ENCODE results near the gene SFXN5. TPM values are rescaled to one million over a fixed set of nuclear protein-coding genes. Genes with fewer than 3 reads are reported as not detected.
"Not testable (repeated sequence)": the region's sequence is repeated elsewhere in the genome, so short reads cannot be mapped to it uniquely, and the experiment has no call there.

SFXN5 gene
- total RNA-seq, 1 donor from 2014 or later: 5.1 TPM

DNA sequence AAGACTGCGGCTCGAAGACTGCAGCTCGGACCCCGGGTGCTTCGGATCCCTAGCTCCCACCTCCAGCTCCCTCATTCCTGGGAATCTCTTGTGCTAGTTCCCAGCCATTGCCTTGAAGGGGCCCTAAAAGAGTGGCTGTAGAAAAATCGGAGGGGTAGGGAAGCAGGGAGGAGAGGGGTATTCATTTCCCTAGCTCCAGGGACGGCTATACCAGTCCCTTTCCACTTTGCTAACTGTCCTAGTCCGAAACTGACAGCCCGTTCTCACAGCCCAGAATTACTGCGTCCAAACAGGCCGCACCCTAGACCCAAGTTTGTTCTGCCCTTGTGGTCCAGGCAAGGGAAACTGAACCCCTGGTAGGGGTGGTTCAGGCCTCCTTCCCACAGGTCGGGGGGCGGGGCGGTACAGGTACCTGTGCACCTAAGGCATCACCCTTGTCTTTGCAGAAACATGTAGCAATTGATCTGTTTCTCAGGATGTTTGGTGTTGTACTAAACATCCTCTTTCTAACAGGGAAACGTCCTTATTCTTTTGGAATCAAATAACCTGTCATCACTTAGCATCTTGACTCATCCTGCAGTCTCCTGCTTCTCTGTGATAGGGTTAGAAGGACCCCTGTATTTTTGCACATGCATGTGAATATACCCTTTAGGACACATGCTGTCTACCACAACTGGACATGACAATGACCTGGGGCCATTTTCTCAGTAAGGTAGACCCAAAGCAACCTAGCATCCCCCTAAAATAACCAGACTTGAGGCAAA lies 150.2 kb downstream of the SFXN5 start:
- DNase-seq: no peak

DNA sequence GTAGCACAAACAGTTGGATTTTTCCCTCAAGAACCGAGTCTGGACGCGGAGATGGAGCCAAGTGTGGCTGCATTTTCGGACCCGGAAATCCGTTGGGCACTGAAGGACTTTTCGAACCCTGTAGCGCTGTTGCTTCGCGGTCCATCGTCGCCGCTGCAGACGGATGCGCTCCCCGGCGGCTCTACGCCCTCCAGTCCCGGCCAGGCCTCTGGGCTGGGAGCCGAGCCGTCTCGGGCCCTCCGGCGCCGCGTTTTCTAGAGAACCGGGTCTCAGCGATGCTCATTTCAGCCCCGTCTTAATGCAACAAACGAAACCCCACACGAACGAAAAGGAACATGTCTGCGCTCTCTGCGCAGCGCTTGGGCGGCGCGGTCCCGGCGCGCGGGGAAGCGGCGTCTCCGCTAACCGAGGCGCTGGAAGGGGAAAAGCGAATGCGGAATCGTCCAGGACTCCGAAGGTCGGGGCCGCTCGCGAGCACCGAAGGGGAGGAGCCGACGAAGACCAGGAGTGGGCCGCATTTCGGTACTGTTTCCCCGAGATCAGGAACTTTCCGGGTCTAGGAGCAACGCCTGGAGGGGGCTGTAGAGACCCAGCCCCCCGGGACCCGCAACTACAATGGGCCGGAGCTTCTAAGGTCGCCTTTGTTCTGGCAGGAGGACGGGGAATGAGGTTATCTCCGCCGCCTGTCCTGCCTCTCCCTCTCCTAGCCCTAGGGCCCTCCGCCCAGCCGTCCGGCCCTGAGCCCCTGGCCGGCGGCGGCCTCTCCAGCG lies 151.0 kb downstream of the SFXN5 start:
- DNase-seq: no peak

DNA sequence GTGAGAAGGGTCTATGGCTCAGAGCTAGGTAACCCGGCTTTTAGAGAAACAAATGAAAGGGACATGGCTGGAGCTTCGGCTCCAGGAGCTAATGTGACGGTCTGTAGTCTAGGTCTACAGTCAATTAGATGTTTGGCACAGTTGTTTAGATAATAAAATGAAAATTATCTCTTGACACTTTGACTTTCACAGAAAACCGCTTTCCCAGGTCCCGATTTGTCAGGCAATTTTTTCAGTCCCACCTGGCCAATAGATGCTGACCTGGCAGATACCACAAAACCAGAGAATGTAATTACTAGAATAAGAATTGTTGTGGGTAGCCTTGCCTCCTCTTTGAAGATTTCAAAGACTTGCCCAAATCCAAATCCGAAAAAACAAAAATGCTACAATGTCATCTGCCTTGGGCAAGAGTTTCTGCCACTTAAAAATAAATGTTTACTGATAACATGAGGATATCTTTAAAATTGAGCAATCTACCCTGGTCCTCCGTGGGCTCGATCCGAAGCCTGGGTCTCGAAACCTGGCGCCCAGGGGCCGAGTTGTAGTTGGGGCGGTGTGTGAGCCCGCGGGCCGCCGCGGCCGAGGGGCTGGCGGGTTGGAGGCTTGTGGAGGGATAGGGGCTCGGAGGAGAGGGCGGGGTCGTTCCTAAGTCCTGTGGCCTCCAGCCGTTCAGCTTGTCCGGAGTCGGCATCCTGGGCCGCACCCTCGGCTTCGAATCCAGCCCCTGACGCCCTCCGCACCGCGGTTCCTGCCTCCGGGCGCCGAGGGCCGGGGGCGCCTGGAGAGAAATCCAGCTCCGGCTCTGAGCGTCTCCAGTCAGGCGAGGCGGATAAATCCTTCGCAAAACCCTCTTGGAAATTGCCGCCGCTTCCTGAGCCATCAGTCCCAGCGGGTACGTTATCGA lies 151.8 kb downstream of the SFXN5 start:
- no peak for DNase-seq

DNA sequence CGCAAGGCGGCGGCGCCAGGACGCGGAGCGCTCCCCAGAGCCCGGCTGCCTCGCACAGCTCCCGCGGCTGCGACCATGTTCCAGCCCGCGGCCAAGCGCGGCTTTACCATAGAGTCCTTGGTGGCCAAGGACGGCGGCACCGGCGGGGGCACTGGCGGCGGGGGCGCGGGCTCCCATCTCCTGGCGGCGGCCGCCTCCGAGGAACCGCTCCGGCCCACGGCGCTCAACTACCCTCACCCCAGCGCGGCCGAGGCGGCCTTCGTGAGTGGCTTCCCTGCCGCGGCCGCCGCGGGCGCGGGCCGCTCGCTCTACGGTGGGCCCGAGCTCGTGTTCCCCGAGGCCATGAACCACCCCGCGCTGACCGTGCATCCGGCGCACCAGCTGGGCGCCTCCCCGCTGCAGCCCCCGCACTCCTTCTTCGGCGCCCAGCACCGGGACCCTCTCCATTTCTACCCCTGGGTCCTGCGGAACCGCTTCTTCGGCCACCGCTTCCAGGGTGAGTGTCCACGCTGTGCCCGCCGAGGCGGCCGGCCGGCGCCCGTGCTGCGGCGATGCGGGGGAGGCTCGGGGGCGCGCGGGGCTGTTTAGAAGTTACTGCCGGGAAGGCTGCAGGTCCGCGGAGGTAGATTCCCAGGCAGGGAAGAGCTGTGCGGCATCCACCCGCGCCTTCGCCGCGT lies 153.5 kb downstream of the SFXN5 start:
- no peak for DNase-seq

DNA sequence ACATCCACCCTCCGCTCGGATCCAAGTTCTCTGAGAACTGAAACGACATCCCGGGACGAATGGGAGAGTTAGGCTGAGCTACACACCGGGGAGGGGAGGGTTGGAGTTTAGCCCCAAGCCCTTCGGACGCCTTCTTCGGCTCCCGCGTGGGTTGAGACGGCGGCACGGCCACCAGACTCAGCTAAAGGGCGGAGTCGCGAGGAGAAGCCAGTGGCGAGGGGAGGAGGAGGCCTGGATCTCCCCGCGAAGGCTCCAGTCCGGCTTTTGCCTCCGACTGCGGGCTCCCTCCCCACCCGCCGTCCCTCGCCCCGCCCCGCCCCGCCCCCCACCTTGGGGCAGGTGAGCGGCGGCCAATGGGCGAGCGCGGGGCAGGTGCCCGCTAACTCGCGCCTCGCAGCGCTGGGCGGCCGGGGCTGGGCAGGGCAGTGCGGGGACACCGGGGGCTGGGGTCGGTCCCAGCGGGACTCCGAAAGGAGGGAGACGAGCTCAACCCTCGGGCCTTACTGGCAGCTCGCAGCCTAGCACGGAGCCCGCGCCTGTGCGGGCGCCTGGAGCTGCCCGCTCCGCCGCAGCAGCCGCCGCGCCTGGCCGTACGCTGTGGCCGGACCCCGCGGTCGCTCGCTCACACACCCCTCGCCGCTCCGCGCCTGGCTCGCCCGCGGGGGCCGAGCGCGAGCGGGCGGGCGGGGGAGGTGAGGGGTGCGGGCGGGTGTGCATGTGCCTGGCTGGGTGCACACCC lies 154.2 kb downstream of the SFXN5 start, which contains the start of gene EMX1:
Gene EMX1, plus strand, starts transcription at position 382 of the 739 bp plus-strand sequence. Its CDS starts 334 bp downstream, at position 716.
- no peak for DNase-seq

DNA sequence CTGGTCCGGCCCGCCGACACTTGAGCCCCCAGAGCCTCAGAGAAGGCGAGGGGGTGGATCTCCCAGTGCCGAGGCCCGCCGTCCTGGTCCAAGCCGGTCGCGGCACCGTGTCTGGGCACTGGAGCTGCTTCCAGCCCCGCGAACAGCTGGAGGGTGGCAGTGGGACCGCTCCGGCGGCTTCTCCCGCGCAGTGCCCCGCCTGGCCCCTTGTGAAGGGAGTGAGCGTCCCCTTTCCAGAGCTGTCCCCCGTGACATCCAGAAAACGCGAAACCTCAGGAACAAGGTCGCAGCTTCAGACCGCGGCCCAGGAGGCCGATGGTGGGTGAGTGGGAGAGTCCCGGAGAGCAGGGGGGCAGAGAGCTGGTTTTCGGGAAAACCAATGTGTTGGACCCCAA lies 154.8 kb downstream of the SFXN5 start:
- DNase-seq: no peak

DNA sequence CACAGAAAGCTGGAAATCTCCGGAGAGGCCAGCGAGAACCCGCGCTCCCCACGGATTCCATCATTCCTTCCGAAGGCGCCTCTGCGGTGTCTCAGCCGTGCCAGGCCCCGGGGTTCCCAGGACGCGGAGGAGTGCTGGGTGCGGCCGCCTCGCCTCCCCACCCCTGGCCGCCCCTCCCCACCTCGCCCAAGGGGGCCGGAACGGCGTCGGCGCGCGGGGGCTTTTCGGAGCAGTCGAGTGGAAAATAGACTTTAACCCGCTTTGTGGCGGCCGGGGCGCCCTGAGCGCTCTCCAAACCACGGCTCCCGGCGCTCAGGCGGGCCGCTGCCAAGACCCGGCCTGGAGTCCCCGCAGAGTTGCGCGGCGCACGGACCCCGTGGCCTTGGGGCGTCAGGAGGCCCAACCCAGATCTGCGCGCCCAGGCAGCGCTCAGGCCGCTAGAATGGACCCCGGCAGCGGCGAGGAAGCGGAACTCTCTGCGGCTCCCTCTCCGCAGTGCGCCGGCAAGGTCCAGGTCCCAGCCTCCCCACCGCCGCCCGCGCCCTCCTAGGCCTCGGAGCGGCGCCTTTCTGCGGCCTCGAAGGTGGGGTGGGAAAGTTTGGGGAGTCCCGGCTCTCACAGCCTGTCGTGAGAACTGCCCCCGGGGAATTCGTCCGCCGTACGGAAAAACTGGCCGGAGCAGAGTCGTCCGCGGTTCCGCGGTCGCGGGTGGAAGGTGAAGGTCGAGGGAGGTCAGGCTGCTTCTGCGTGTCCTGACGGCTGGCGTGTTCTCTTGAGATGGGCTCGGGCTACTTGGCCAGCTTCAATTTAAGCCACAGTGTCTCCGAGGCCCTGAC lies 155.4 kb downstream of the SFXN5 start:
- no peak for DNase-seq

DNA sequence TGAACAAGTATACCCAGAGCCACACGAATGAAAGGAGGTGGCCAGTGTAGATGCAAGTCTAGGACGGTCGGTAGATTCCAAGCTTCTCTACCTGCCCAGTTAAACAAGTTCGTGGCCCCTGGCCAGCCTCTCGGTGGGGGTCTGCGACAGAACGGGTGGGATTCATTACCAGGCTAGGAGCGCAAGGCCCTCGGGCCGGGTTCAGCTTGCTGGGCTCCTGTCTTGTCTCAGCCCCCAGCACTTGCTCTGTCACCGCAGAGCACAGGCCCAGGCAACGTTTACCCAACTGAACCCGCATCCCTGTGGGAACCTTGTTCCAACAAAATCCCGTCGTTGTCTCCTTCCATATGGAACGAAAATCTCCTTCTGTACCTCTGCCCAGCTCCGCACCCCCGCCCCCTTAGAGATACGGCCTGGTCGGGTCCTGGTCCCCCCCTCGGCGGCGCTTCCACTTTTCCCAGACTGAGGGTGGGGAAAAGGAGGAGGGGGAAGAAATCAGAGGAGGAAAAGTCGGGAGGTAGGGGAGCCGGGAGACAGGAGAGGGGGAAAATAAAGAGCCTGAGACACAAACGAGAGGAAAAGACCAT lies 156.1 kb downstream of the SFXN5 start:
- DNase-seq: no peak

DNA sequence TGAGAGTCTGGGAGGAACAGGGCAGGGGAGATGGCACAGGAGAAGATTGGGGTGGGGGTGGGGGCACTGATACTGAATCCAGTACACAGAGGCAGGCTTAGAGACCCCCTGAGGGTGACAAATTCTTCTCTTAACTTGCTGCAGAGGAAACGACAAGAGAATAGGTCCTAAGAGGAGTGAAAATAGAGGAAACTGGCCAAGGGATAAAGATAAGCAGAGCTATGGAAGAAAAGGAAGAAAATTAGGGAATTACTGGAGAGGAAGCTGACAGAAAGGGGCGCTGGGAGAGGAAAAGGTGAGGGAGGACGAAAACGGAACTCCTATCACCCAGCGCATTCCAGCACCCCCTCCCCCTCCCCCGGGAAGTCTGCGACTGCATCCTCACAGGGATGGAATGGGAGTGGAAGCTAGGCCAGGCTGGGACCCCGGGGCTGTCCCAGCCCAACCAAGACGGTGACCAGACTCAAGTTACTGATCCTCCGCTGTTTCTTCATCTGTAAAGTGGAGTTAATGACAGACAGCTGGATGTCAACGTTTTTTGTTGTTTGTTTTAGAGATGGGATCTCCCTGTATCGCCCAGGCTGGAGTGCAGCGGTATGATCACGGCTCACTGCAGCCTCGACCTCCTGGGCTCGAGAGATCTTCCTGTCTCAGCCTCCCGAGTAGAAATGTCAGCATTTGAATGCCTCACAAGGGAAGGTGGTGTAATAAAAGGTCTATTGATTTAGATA lies 156.8 kb downstream of the SFXN5 start:
- no peak for DNase-seq

DNA sequence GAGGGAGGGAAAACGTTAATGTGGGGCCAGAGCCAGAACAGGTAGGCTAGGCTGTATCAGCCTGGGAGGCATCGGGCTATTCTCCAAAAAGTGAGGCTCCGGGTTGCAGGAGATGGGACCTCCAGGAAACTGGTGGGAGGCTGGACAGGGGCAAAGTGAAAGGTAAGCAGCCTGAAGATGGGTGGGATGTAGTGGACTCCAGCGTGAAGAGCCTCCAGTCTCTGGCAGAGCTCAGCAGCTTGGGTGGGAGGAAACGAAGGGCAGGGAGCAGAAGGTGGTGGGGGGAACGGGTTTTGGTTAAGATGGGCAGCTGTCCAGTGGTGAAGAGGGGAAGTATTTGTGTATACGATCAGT lies 157.3 kb downstream of the SFXN5 start:
- no peak for DNase-seq

DNA sequence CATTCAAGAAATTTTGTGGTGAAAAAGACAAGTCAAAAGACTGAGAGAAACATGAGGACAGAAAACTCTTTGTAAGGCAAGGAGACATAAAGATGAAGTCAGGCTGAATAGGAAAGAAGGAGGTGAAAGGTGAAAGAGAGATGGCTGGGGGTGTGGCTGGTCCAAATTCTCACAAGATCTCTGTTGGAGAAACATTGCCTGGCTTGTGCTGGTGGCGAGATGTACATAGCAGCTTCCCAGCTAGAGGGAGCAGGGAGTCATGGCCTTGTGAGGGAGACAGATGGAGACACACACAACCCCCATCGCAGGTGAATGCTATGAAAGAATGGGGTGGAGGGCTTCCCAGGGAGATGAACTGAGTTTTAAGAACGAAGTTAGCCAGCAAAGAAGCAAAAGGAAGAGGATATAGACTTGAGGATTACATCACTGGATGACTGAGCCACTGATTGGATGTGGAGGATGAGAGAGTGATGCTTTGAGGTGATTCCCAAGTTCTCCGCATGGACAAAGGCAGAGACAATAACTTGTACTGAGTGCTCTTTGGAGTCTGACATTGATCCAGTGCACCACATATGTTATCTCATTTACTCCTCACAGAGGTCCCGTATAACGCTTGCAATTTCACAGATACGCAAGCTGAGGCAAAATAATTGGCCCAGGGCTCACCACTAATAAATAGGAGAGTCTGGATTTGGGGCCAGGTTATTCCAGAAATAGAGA lies 157.9 kb downstream of the SFXN5 start:
- DNase-seq: no peak

DNA sequence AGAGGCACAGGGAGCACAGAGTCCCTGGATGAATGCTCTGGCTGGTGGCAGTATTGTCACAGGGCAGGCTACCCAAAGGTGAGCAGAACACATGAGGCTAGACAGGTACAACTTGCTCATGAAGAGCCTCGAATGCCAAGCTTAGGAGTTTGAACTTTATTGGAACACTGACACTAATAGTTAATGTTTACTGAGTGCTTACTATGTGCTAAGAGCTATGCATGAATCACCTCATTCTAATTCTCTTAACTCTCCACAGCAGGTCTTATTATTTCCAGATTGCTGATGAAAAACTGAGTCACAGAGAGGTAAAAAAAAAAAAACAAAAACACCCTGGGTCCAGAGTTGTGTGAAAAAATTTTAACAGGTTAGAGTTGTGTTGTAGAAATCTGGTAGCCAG lies 160.3 kb downstream of the SFXN5 start:
- DNase-seq: no peak

DNA sequence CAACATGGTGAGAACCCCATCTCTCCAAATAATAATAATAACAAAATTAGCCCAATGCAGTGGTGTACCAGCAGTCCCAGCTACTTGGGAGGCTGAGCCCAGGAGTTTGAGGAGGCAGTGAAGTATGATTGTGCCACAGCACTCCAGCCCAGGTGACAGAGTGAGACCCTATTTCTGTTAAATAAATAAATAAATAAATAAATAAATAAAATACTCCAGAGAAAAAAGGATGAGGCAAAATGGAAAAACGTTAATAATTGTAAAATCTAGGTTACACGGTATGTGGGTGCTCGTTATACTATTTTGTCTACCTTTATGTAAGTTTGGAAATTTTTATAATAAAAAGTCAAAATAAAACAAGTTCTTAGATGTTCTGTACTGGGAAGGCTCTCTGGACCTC lies 162.8 kb downstream of the SFXN5 start:
- no peak for DNase-seq

DNA sequence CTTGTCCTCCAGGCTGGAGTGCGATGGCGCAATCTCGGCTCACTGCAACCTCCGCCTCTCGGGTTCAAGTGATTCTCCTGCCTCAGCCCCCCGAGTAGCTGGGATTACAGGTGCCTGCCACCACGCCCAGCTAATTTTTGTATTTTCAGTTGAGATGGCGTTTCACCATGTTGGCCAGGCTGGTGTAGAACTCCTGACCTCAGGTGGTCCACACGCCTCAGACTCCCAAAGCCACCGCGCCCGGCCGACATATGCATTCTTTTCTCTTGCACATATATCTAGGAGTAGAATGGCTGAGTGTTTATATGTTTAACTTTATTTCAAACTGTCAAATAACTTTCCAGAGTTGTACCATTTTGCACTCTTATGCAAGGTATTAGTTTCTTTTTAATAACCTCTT lies 164.1 kb downstream of the SFXN5 start:
- not testable (repeated sequence) for DNase-seq

DNA sequence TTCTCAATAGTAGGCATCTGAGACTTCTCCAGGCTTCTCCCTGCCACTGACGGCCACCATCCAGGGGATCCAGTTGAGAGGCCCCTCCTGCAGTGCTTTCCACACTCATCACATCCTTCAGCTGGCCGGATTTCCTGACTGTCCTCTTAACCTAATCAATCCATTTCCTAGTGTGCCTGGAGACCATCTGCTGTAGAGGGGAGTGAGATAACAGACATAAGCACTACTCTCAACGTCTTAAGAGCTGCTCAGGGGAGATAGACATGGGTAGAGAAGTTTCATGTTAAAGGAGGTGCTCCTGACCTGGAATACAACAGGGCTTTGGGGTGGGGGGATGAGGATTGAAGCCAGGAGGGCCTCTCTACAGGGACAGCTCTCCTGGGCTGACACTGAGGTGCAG lies 170.1 kb downstream of the SFXN5 start:
- no peak for DNase-seq

DNA sequence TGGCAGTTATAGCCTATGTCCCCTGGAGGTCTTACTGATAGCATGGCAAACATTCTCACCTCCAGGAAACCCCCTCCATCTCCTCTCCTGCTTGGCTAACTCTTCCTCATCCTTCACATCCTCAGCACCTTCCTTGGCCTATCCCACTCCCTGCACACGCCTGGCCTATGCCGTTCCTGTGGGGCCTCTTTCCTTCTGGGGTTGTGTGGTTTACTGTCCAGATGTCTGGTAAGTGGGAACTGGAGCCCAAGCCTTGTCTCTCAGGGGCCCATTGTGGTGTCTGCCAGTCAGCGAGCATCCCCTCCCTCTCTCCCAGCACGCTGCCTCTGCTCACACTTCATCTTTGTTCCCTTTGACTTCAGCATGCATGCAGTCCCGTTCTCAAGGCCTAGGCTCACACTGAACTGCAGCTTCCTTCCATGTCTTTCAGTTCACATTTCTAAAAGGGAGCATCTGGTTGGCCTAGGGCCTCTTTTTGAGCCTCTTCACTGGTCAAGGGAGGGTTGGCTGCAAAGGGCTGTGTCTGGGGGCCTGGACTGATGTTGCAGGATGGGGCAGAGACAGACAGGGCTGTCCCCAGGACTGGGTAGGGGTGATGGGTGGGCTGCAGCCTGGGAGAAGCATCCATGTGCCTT lies 171.2 kb downstream of the SFXN5 start:
- no peak for DNase-seq

DNA sequence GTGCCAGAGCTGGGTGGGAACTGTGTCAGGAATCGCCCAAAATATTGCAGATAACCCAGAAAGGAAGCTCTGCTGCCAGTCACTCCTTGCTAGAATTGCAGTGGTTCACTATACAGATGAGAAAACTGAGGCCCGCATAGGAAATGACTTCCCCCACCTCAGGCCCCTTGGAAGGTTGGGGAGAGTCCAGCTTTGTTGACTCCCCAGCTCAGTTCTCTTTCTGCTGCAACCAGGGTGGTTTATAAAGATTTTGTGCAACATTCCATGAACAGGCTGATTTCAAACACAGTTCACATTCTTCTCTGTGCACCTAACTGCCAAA lies 173.0 kb downstream of the SFXN5 start:
- DNase-seq: no peak

Measured in skin of body (tissue), 2 donors.